WTC11 (cell line): ENCODE results near the gene NAALAD2. TPM values are rescaled to one million over a fixed set of nuclear protein-coding genes. Genes with fewer than 3 reads are reported as not detected.

Source experiments
- ATAC-seq: fragments of 200-7000 bp; cut with Tn5 transposase; 2 replicates; pipeline ENCODE4 v1.10.0; 2021; ENCODE audit warnings: mild to moderate bottlenecking, moderate library complexity
- CTCF ChIA-PET: fragments of 300-600 bp; sonication (Branson Sonifier 250); formaldehyde crosslinking; loops from one replicate; lab custom pipeline; 2021; ENCODE audit warnings: antibody characterized with exemption; lab: Charles Lee
- POLR2A ChIA-PET: fragments of 350-600 bp; sonication (Branson Sonifier 250); formaldehyde crosslinking; loops from one replicate; lab custom pipeline; 2021; ENCODE audit warnings: antibody characterized with exemption; lab: Charles Lee
- DNase-seq: peaks from one replicate; pipeline ENCODE4 v3.0.0; 2021; ENCODE audit warnings: low spot score
- H3K27ac Mint-ChIP-seq: 2 replicates; pipeline ENCODE4 v1.8.0; 2021; ENCODE audit warnings: mixed read lengths
- H3K27me3 Mint-ChIP-seq: 2 replicates; pipeline ENCODE4 v1.8.0; 2021; ENCODE audit warnings: low read depth, mild to moderate bottlenecking, moderate library complexity, mixed read lengths
- H3K36me3 Mint-ChIP-seq: 2 replicates; pipeline ENCODE4 v1.8.0; 2021; ENCODE audit warnings: mixed read lengths
- H3K4me1 Mint-ChIP-seq: 2 replicates; pipeline ENCODE4 v1.8.0; 2022; ENCODE audit warnings: mixed read lengths
- H3K4me3 Mint-ChIP-seq: 2 replicates; pipeline ENCODE4 v1.8.0; 2021; ENCODE audit warnings: mild to moderate bottlenecking, moderate library complexity, mixed read lengths
- H3K9me3 Mint-ChIP-seq: 2 replicates; pipeline ENCODE4 v1.8.0; 2021; ENCODE audit warnings: mixed read lengths
- FOXJ3 ChIP-seq: sonication (generic); formaldehyde crosslinking; IDR thresholded peaks from 2 replicates; pipeline ENCODE4 v1.9.0; 2021; ENCODE audit warnings: missing genetic modification reagents, mild to moderate bottlenecking, borderline replicate concordance
- FOXP1 ChIP-seq: sonication (generic); formaldehyde crosslinking; IDR thresholded peaks from 2 replicates; pipeline ENCODE4 v1.8.0; 2022; ENCODE audit warnings: missing genetic modification reagents, mild to moderate bottlenecking, moderate library complexity, borderline replicate concordance
- GABPB1 ChIP-seq: sonication (generic); formaldehyde crosslinking; IDR thresholded peaks from 2 replicates; pipeline ENCODE4 v1.8.1; 2023; ENCODE audit warnings: mild to moderate bottlenecking, missing genetic modification reagents
- IRF2 ChIP-seq: sonication (generic); formaldehyde crosslinking; IDR thresholded peaks from 2 replicates; pipeline ENCODE4 v1.8.0; 2022; ENCODE audit warnings: low read depth, missing genetic modification reagents, borderline replicate concordance
- MXD4 ChIP-seq: fragments of 250-450 bp; sonication (Bioruptor Pico); IDR thresholded peaks from 2 replicates; pipeline ENCODE4 v1.8.0; 2021; ENCODE audit warnings: mild to moderate bottlenecking, moderate library complexity, borderline replicate concordance
- MYBL2 ChIP-seq: sonication (generic); formaldehyde crosslinking; IDR thresholded peaks from 2 replicates; pipeline ENCODE4 v1.8.1; 2023; ENCODE audit warnings: mild to moderate bottlenecking, moderate library complexity, missing genetic modification reagents
- NFATC4 ChIP-seq: fragments of 250-450 bp; sonication (Bioruptor Pico); IDR thresholded peaks from 2 replicates; pipeline ENCODE4 v1.9.0; 2021; ENCODE audit warnings: mild to moderate bottlenecking
- OVOL2 ChIP-seq: fragments of 250-450 bp; sonication (Bioruptor Pico); IDR thresholded peaks from 2 replicates; pipeline ENCODE4 v1.9.0; 2021; ENCODE audit warnings: mild to moderate bottlenecking, borderline replicate concordance
- SMAD3 ChIP-seq: sonication (generic); formaldehyde crosslinking; IDR thresholded peaks from 2 replicates; pipeline ENCODE4 v1.8.0; 2022; ENCODE audit warnings: missing genetic modification reagents, mild to moderate bottlenecking, borderline replicate concordance
- total RNA-seq: library from RNA; stranded (reverse); gene quantifications from 3 replicates; pipeline ENCODE4 v1.2.3, GENCODE V29; 2021
- TF ChIP-seq, protein P1 (sequence below): sonication (generic); formaldehyde crosslinking; IDR thresholded peaks from 2 replicates; pipeline ENCODE4 v1.8.0; 2023; ENCODE audit warnings: missing genetic modification reagents, mild to moderate bottlenecking, borderline replicate concordance
- TF ChIP-seq, protein P2 (sequence below): sonication (generic); formaldehyde crosslinking; IDR thresholded peaks from 2 replicates; pipeline ENCODE4 v1.8.0; 2022; ENCODE audit warnings: mild to moderate bottlenecking, missing genetic modification reagents
- TF ChIP-seq, protein P3 (sequence below): sonication (generic); formaldehyde crosslinking; IDR thresholded peaks from 2 replicates; pipeline ENCODE4 v1.8.1; 2023; ENCODE audit warnings: mild to moderate bottlenecking, missing genetic modification reagents, moderate library complexity
- TF ChIP-seq, protein P4 (sequence below): sonication (generic); formaldehyde crosslinking; IDR thresholded peaks from 2 replicates; pipeline ENCODE4 v1.8.0; 2023; ENCODE audit warnings: mild to moderate bottlenecking, missing genetic modification reagents
- TF ChIP-seq, protein P5 (sequence below): sonication (generic); formaldehyde crosslinking; IDR thresholded peaks from 2 replicates; pipeline ENCODE4 v1.8.0; 2022; ENCODE audit warnings: mild to moderate bottlenecking, missing genetic modification reagents
- TF ChIP-seq, protein P6 (sequence below): fragments of 250-450 bp; sonication (Bioruptor Pico); IDR thresholded peaks from 2 replicates; pipeline ENCODE4 v1.9.0; 2021; ENCODE audit warnings: moderate library complexity, mild to moderate bottlenecking, inconsistent platforms, borderline replicate concordance
- TF ChIP-seq, protein P7 (sequence below): fragments of 200-600 bp; IDR thresholded peaks from 2 replicates; pipeline ENCODE4 v1.8.0; 2022; ENCODE audit warnings: antibody characterized with exemption
- TF ChIP-seq, protein P8 (sequence below): sonication (generic); formaldehyde crosslinking; IDR thresholded peaks from 2 replicates; pipeline ENCODE4 v1.8.1; 2022; ENCODE audit warnings: mild to moderate bottlenecking, missing genetic modification reagents, moderate library complexity, borderline replicate concordance

Gene NAALAD2
- total RNA-seq, 1 experiment from 2014 or later = 3.7 TPM

DNA sequence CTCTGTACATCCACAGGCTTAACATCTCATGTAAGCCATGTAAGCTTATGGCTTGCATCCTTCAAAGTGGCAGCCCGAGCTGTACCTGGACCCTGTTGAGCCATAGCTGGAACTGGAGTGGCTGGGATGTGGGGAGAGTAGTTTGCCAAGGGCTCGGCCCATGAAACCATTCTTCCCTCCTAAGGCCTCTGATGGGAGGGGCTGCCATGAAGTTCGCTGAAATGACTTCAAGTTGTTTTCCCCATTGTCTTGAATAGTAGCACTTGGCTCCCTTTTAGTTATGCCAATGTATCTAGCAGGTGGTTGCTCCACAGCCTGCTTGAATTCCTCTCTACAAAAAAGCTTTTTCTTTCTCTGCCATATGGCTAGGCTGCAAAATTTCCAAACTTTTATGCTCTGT is 93.6 kb downstream of the NAALAD2 start (continued):
- TF ChIP-seq, protein P1, sequence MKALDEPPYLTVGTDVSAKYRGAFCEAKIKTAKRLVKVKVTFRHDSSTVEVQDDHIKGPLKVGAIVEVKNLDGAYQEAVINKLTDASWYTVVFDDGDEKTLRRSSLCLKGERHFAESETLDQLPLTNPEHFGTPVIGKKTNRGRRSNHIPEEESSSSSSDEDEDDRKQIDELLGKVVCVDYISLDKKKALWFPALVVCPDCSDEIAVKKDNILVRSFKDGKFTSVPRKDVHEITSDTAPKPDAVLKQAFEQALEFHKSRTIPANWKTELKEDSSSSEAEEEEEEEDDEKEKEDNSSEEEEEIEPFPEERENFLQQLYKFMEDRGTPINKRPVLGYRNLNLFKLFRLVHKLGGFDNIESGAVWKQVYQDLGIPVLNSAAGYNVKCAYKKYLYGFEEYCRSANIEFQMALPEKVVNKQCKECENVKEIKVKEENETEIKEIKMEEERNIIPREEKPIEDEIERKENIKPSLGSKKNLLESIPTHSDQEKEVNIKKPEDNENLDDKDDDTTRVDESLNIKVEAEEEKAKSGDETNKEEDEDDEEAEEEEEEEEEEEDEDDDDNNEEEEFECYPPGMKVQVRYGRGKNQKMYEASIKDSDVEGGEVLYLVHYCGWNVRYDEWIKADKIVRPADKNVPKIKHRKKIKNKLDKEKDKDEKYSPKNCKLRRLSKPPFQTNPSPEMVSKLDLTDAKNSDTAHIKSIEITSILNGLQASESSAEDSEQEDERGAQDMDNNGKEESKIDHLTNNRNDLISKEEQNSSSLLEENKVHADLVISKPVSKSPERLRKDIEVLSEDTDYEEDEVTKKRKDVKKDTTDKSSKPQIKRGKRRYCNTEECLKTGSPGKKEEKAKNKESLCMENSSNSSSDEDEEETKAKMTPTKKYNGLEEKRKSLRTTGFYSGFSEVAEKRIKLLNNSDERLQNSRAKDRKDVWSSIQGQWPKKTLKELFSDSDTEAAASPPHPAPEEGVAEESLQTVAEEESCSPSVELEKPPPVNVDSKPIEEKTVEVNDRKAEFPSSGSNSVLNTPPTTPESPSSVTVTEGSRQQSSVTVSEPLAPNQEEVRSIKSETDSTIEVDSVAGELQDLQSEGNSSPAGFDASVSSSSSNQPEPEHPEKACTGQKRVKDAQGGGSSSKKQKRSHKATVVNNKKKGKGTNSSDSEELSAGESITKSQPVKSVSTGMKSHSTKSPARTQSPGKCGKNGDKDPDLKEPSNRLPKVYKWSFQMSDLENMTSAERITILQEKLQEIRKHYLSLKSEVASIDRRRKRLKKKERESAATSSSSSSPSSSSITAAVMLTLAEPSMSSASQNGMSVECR (CRISPR knock-in tag) = no peak
- TF ChIP-seq, protein P2, sequence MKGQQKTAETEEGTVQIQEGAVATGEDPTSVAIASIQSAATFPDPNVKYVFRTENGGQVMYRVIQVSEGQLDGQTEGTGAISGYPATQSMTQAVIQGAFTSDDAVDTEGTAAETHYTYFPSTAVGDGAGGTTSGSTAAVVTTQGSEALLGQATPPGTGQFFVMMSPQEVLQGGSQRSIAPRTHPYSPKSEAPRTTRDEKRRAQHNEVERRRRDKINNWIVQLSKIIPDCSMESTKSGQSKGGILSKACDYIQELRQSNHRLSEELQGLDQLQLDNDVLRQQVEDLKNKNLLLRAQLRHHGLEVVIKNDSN (CRISPR knock-in tag) = no peak
- TF ChIP-seq FOXJ3 (CRISPR knock-in tag) (no peak), SMAD3 (CRISPR knock-in tag) (no peak)
- TF ChIP-seq, protein P3, sequence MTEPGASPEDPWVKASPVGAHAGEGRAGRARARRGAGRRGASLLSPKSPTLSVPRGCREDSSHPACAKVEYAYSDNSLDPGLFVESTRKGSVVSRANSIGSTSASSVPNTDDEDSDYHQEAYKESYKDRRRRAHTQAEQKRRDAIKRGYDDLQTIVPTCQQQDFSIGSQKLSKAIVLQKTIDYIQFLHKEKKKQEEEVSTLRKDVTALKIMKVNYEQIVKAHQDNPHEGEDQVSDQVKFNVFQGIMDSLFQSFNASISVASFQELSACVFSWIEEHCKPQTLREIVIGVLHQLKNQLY (CRISPR knock-in tag) = no peak
- TF ChIP-seq, protein P4, sequence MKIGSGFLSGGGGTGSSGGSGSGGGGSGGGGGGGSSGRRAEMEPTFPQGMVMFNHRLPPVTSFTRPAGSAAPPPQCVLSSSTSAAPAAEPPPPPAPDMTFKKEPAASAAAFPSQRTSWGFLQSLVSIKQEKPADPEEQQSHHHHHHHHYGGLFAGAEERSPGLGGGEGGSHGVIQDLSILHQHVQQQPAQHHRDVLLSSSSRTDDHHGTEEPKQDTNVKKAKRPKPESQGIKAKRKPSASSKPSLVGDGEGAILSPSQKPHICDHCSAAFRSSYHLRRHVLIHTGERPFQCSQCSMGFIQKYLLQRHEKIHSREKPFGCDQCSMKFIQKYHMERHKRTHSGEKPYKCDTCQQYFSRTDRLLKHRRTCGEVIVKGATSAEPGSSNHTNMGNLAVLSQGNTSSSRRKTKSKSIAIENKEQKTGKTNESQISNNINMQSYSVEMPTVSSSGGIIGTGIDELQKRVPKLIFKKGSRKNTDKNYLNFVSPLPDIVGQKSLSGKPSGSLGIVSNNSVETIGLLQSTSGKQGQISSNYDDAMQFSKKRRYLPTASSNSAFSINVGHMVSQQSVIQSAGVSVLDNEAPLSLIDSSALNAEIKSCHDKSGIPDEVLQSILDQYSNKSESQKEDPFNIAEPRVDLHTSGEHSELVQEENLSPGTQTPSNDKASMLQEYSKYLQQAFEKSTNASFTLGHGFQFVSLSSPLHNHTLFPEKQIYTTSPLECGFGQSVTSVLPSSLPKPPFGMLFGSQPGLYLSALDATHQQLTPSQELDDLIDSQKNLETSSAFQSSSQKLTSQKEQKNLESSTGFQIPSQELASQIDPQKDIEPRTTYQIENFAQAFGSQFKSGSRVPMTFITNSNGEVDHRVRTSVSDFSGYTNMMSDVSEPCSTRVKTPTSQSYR (CRISPR knock-in tag) = no peak
- TF ChIP-seq, all 79 proteins: peak for 0

DNA sequence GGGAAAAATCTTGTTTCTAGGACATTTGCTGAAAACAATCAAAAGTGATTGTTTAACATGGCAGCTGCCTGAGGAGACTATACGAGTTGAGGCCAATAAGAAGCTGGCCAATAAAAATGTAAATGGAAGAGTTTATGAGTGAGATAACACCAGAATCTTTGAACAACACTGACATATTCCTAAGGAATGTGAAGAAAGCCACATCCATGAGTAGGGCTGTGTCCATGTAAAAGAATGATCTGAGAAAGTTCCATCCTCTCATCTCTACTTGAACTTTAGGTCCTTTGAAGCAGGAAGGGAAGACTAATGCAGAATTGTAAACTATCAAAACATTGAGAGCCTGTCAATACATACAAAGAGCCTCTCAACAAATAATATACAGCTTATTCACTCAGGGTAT is 95.3 kb downstream of the NAALAD2 start:
- POLR2A ChIA-PET = no interaction called here
- CTCF ChIA-PET = interaction anchor here (1.1 kb wide), 1 partner anchor 13 kb away, joined by 3 read pairs; no protein-coding TSS in a partner anchor
- ATAC-seq = no peak
- TF ChIP-seq, protein P5, sequence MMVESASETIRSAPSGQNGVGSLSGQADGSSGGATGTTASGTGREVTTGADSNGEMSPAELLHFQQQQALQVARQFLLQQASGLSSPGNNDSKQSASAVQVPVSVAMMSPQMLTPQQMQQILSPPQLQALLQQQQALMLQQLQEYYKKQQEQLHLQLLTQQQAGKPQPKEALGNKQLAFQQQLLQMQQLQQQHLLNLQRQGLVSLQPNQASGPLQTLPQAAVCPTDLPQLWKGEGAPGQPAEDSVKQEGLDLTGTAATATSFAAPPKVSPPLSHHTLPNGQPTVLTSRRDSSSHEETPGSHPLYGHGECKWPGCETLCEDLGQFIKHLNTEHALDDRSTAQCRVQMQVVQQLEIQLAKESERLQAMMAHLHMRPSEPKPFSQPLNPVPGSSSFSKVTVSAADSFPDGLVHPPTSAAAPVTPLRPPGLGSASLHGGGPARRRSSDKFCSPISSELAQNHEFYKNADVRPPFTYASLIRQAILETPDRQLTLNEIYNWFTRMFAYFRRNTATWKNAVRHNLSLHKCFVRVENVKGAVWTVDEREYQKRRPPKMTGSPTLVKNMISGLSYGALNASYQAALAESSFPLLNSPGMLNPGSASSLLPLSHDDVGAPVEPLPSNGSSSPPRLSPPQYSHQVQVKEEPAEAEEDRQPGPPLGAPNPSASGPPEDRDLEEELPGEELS = no peak
- TF ChIP-seq SMAD3 (CRISPR knock-in tag) (no peak), MXD4 (CRISPR knock-in tag) (no peak), IRF2 (CRISPR knock-in tag) (no peak), NFATC4 (no peak), OVOL2 (CRISPR knock-in tag) (no peak), FOXP1 (CRISPR knock-in tag) (no peak), MYBL2 (CRISPR knock-in tag) (no peak), GABPB1 (no peak)
- TF ChIP-seq, protein P6, sequence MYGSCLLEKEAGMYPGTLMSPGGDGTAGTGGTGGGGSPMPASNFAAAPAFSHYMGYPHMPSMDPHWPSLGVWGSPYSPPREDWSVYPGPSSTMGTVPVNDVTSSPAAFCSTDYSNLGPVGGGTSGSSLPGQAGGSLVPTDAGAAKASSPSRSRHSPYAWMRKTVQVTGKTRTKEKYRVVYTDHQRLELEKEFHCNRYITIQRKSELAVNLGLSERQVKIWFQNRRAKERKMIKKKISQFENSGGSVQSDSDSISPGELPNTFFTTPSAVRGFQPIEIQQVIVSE (CRISPR knock-in tag) = no peak
- TF ChIP-seq, protein P7, sequence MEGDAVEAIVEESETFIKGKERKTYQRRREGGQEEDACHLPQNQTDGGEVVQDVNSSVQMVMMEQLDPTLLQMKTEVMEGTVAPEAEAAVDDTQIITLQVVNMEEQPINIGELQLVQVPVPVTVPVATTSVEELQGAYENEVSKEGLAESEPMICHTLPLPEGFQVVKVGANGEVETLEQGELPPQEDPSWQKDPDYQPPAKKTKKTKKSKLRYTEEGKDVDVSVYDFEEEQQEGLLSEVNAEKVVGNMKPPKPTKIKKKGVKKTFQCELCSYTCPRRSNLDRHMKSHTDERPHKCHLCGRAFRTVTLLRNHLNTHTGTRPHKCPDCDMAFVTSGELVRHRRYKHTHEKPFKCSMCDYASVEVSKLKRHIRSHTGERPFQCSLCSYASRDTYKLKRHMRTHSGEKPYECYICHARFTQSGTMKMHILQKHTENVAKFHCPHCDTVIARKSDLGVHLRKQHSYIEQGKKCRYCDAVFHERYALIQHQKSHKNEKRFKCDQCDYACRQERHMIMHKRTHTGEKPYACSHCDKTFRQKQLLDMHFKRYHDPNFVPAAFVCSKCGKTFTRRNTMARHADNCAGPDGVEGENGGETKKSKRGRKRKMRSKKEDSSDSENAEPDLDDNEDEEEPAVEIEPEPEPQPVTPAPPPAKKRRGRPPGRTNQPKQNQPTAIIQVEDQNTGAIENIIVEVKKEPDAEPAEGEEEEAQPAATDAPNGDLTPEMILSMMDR = no peak
- TF ChIP-seq, protein P8, sequence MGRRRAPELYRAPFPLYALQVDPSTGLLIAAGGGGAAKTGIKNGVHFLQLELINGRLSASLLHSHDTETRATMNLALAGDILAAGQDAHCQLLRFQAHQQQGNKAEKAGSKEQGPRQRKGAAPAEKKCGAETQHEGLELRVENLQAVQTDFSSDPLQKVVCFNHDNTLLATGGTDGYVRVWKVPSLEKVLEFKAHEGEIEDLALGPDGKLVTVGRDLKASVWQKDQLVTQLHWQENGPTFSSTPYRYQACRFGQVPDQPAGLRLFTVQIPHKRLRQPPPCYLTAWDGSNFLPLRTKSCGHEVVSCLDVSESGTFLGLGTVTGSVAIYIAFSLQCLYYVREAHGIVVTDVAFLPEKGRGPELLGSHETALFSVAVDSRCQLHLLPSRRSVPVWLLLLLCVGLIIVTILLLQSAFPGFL (CRISPR knock-in tag) = no peak
- H3K4me1 Mint-ChIP-seq = peaks cover 27% of the 10 kb centered on the region
- H3K36me3 Mint-ChIP-seq = peaks cover 16% of the 10 kb centered on the region
- H3K27ac Mint-ChIP-seq = no peak overlapping the region
- H3K4me3 Mint-ChIP-seq = no peak overlapping the region
- DNase-seq = no peak
- H3K27me3 Mint-ChIP-seq = no peaks in the 10 kb centered on the region
- peaks cover 25% of the 10 kb centered on the region for H3K9me3 Mint-ChIP-seq
